ENCODE results near the gene WNT3A.

WNT3A gene

GRCh38 chr1:227994632-227995300, 12.0 kb upstream of the WNT3A start (continued):
- no peak for TF ChIP-seq ZBTB10 (tag by site-specific recombination; IDR thresholded peaks at IDR 0.05)
- no peak for TF ChIP-seq ZNF664 (tag by site-specific recombination; IDR thresholded peaks at IDR 0.05)
- TF ChIP-seq ZBTB49 (tag by site-specific recombination; IDR thresholded peaks at IDR 0.05; ENCODE audit: low read depth), result no peak
- TF ChIP-seq ZNF571 (tag by site-specific recombination; IDR thresholded peaks at IDR 0.05), result no peak
- no peak for TF ChIP-seq ZNF121 (tag by site-specific recombination; IDR thresholded peaks at IDR 0.05)
- TF ChIP-seq SP3 (tag by site-specific recombination; IDR thresholded peaks at IDR 0.05), result no peak
- TF ChIP-seq ZNF155 (tag by site-specific recombination; IDR thresholded peaks at IDR 0.05), result no peak

DNA sequence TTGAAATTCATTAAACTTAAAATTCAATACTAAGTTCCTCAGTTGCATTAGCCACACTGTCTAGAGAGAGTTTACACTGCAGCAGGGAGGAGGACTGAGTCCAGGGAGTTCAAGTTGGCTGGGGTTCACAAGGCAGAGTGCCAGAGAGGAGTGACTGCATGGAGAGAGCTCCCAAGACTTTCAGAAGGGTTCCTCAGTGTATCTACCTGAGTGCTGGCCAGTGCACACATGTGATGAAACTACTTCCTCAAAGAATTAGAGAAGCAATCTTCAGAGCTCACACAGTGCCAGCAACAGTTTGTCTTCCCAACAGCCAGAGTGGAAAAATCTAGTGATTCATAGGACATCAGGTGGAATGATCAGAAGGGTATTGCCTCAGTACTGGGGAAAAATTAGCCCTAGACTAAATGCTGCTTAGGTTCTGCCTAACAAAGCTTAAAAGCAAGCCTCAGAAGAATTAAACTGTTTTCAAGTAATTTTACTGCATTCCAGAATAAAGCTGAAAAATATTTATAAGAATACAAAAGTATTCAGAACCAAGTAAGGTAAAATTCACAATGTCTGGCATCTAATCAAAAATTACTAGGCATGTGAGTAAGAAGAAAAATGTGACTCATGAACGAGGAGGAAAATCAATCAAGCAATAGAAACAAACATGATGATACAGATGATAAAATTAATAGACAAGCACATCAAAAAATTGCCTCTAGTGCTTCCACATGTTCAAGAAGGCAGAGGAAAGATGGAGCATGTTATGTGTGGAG, 10.4 kb upstream of the WNT3A start:
- TF ChIP-seq ZSCAN23 (tag by site-specific recombination; IDR thresholded peaks at IDR 0.05), result no peak
- no peak for TF ChIP-seq ZNF311 (tag by site-specific recombination; IDR thresholded peaks at IDR 0.05; ENCODE audit: borderline replicate concordance)
- TF ChIP-seq ZNF221 (tag by site-specific recombination; IDR thresholded peaks at IDR 0.05; ENCODE audit: borderline replicate concordance), result no peak
- no peak for TF ChIP-seq ZNF585B (tag by site-specific recombination; IDR thresholded peaks at IDR 0.05)
- TF ChIP-seq, protein P1, sequence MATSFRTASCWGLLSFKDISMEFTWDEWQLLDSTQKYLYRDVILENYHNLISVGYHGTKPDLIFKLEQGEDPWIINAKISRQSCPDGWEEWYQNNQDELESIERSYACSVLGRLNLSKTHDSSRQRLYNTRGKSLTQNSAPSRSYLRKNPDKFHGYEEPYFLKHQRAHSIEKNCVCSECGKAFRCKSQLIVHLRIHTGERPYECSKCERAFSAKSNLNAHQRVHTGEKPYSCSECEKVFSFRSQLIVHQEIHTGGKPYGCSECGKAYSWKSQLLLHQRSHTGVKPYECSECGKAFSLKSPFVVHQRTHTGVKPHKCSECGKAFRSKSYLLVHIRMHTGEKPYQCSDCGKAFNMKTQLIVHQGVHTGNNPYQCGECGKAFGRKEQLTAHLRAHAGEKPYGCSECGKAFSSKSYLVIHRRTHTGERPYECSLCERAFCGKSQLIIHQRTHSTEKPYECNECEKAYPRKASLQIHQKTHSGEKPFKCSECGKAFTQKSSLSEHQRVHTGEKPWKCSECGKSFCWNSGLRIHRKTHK (tag by site-specific recombination; IDR thresholded peaks at IDR 0.05), result peak; percentile 95
- TF ChIP-seq ZFP3 (tag by site-specific recombination; IDR thresholded peaks at IDR 0.05; ENCODE audit: low read depth), result no peak
- TF ChIP-seq ZNF664 (tag by site-specific recombination; IDR thresholded peaks at IDR 0.05), result no peak
- peak; percentile 50 for TF ChIP-seq SETDB1 (IDR thresholded peaks at IDR 0.05; ENCODE audit: insufficient read length, low read length)
- POLR2A ChIA-PET, result no interaction called here
- CTCF ChIA-PET, result interaction anchor here (0.6 to 3.8 kb wide), 7 partner anchors 9 to 182 kb away, joined by 3 to 31 read pairs (median 3); no protein-coding TSS in a partner anchor
- H3K36me3 ChIP-seq (ENCODE audit: control insufficient read depth in 2 of 2, insufficient read depth in 1 of 2, low read length in 2 of 2), result no peaks in the 10 kb centered on the region
- H3K27ac ChIP-seq (ENCODE audit: extremely low read depth, low read depth, low read length), result no peak overlapping the region
- no peaks in the 10 kb centered on the region for H3K4me1 ChIP-seq (ENCODE audit: control insufficient read depth, insufficient read depth, low read length)
- no peak overlapping the region for H3K4me3 ChIP-seq (ENCODE audit: low read depth, low read length)
- no peaks in the 10 kb centered on the region for H3K9me3 ChIP-seq (ENCODE audit: control insufficient read depth, insufficient read depth, low read depth, low read length)
